CD4-positive, CD25-positive, alpha-beta regulatory T cell (primary cell): ENCODE measurements around the gene CITED2. TPM values are rescaled to one million over a fixed set of nuclear protein-coding genes. Genes with fewer than 3 reads are reported as not detected.
A peak's percentile ranks its signal among the peaks of the same experiment; 100 is the strongest.

Experiments
- ATAC-seq, 2 donors: fragments of 150-1000 bp; cut with Tn5 transposase; one replicate each; pipeline ENCODE4 v1.10.0; 2021; ENCODE audit warnings: low read depth in 2 of 2, moderate number of reproducible peaks in 2 of 2, moderate library complexity in 1 of 2
- DNase-seq, 3 donors: peaks; one replicate each; pipeline versions ENCODE4 v3.0.0 to v3.0.0-alpha.2; 2012 to 2022; ENCODE audit warnings: mixed read lengths in 1 of 3
- H3K27ac ChIP-seq: one replicate; pipeline ENCODE4 v1.7.0; 2013; ENCODE audit warnings: mild to moderate bottlenecking, low read length; ENCODE audit not compliant: insufficient read depth, poor library complexity, severe bottlenecking
- H3K27me3 ChIP-seq: one replicate; pipeline ENCODE4 v1.7.0; 2013; ENCODE audit warnings: low read length; ENCODE audit not compliant: control insufficient read depth, insufficient read depth
- H3K36me3 ChIP-seq: one replicate; pipeline ENCODE4 v1.7.0; 2013; ENCODE audit warnings: mild to moderate bottlenecking, low read length, moderate library complexity; ENCODE audit not compliant: control insufficient read depth, insufficient read depth
- H3K4me1 ChIP-seq: 2 replicates; pipeline ENCODE4 v1.7.0; 2013; ENCODE audit warnings: mild to moderate bottlenecking, low read length; ENCODE audit not compliant: insufficient read depth, control insufficient read depth, poor library complexity, severe bottlenecking
- H3K4me3 ChIP-seq: one replicate; pipeline ENCODE4 v1.7.0; 2013; ENCODE audit warnings: low read depth, mild to moderate bottlenecking, low read length, moderate library complexity
- H3K9me3 ChIP-seq, 2 experiments: 1 replicate in 1 of 2; 2 replicates in 1 of 2; pipeline ENCODE4 v1.7.0; 2013; ENCODE audit warnings: low read length in 2 of 2, mild to moderate bottlenecking in 1 of 2, moderate library complexity in 1 of 2; ENCODE audit not compliant: control insufficient read depth in 2 of 2
- H3K27ac Mint-ChIP-seq, 3 donors: one replicate each; pipeline ENCODE4 v1.8.0; 2020 to 2022; ENCODE audit warnings: mild to moderate bottlenecking in 3 of 3, mixed read lengths in 3 of 3, moderate library complexity in 2 of 3
- H3K27me3 Mint-ChIP-seq: one replicate; pipeline ENCODE4 v1.8.0; 2022; ENCODE audit warnings: mild to moderate bottlenecking, mixed read lengths
- H3K36me3 Mint-ChIP-seq: one replicate; pipeline ENCODE4 v1.8.0; 2020; ENCODE audit warnings: mixed read lengths
- H3K4me1 Mint-ChIP-seq, 4 donors: one replicate each; pipeline ENCODE4 v1.8.0; 2020 to 2022; ENCODE audit warnings: mixed read lengths in 4 of 4, mild to moderate bottlenecking in 1 of 4
- H3K4me3 Mint-ChIP-seq, 4 donors: one replicate each; pipeline ENCODE4 v1.8.0; 2020 to 2022; ENCODE audit warnings: mild to moderate bottlenecking in 4 of 4, mixed read lengths in 4 of 4, moderate library complexity in 3 of 4
- H3K9me3 Mint-ChIP-seq, 7 donors: one replicate each; pipeline ENCODE4 v1.8.0; 2020 to 2022; ENCODE audit warnings: mixed read lengths in 7 of 7, mild to moderate bottlenecking in 3 of 7, moderate library complexity in 2 of 7
- polyA plus RNA-seq, 4 donors: library from polyadenylated mRNA; unstranded; fragments of 300-500 nt; fragmentation: Illumina TruSeq; gene quantifications; one replicate each; pipeline ENCODE4 v1.2.3, GENCODE V29; 2021
- total RNA-seq: library from RNA; stranded (reverse); gene quantifications from one replicate; pipeline ENCODE4 v1.2.3, GENCODE V29; 2022

Gene CITED2
- total and polyA plus RNA-seq, 5 donors from 2014 or later: 30.6 to 151 (median 39.6) TPM

- no peaks in the 10 kb centered on the region for H3K9me3 ChIP-seq
- H3K36me3 ChIP-seq: no peaks in the 10 kb centered on the region
- Mint-ChIP-seq H3K36me3 (peaks cover 15% of the 10 kb centered on the region), H3K9me3 (peaks cover 0 to 4% (median 0%) of the 10 kb centered on the region in 7 donors), H3K27ac (peak overlapping the region; percentile 100), H3K4me3 (peak overlapping the region; percentile 99 to 100 (median 100)), H3K27me3 (peaks cover 9% of the 10 kb centered on the region), H3K4me1 (peaks cover 20 to 47% (median 40%) of the 10 kb centered on the region in 4 donors)
- H3K27ac ChIP-seq: peak overlapping the region; percentile 91
- H3K4me3 ChIP-seq: peak overlapping the region; percentile 98
- H3K4me1 ChIP-seq: peaks cover 51% of the 10 kb centered on the region
- H3K27me3 ChIP-seq: no peaks in the 10 kb centered on the region
- ATAC-seq (peak; percentile 15 to 22), DNase-seq (peak; percentile 57 to 86 (median 79))
Measured at GRCh38 chr6:139373154-139373927, 1.1 kb downstream of the CITED2 start.

- Mint-ChIP-seq H3K9me3 (peaks cover 0 to 4% (median 0%) of the 10 kb centered on the region in 7 donors), H3K4me3 (peak overlapping the region; percentile 99 to 100 (median 100)), H3K27ac (peak overlapping the region; percentile 83 to 100 (median 97)), H3K4me1 (peaks cover 20 to 50% (median 43%) of the 10 kb centered on the region in 4 donors), H3K27me3 (peaks cover 8% of the 10 kb centered on the region), H3K36me3 (peaks cover 15% of the 10 kb centered on the region)
- ATAC-seq (no peak), DNase-seq (no peak)
- Histone ChIP-seq H3K27ac (peak overlapping the region; percentile 91), H3K4me1 (peaks cover 51% of the 10 kb centered on the region), H3K9me3 (no peaks in the 10 kb centered on the region), H3K4me3 (peak overlapping the region; percentile 98), H3K27me3 (no peaks in the 10 kb centered on the region), H3K36me3 (no peaks in the 10 kb centered on the region)
Measured at GRCh38 chr6:139372326-139373153, 1.9 kb downstream of the CITED2 start.

GRCh38 chr6:139371421-139372203 lies 2.8 kb downstream of the CITED2 start:
- H3K27me3 Mint-ChIP-seq: peaks cover 8% of the 10 kb centered on the region
- H3K27me3 ChIP-seq: no peaks in the 10 kb centered on the region
- H3K4me3 ChIP-seq: peak overlapping the region; percentile 98
- H3K27ac ChIP-seq: peak overlapping the region; percentile 91
- no peaks in the 10 kb centered on the region for H3K9me3 ChIP-seq
- H3K4me1 Mint-ChIP-seq: peaks cover 20 to 50% (median 40%) of the 10 kb centered on the region in 4 donors
- H3K4me1 ChIP-seq: peaks cover 51% of the 10 kb centered on the region
- H3K36me3 Mint-ChIP-seq: peaks cover 15% of the 10 kb centered on the region
- no peaks in the 10 kb centered on the region for H3K36me3 ChIP-seq
- peaks cover 0 to 4% (median 0%) of the 10 kb centered on the region in 7 donors for H3K9me3 Mint-ChIP-seq
- H3K27ac Mint-ChIP-seq: peak overlapping the region; percentile 9 to 100 (median 94)
- no peak for DNase-seq
- no peak for ATAC-seq
- peak overlapping the region; percentile 99 to 100 (median 100) for H3K4me3 Mint-ChIP-seq

GRCh38 chr6:139370999-139371345 lies 3.5 kb downstream of the CITED2 start:
- Mint-ChIP-seq H3K27me3 (peaks cover 8% of the 10 kb centered on the region), H3K4me3 (peak overlapping the region; percentile 99 to 100 (median 100)), H3K27ac (peak overlapping the region; percentile 81 to 100 (median 94)), H3K4me1 (peaks cover 20 to 46% (median 36%) of the 10 kb centered on the region in 4 donors), H3K36me3 (peaks cover 15% of the 10 kb centered on the region), H3K9me3 (peaks cover 0 to 4% (median 0%) of the 10 kb centered on the region in 7 donors)
- Histone ChIP-seq H3K27me3 (no peaks in the 10 kb centered on the region), H3K9me3 (no peaks in the 10 kb centered on the region), H3K4me1 (peaks cover 46% of the 10 kb centered on the region), H3K27ac (peak overlapping the region; percentile 91), H3K4me3 (peak overlapping the region; percentile 98), H3K36me3 (no peaks in the 10 kb centered on the region)
- DNase-seq: no peak
- ATAC-seq: no peak

GRCh38 chr6:139370283-139370998 lies 4.0 kb downstream of the CITED2 start:
- no peaks in the 10 kb centered on the region for H3K36me3 ChIP-seq
- peak overlapping the region; percentile 91 for H3K27ac ChIP-seq
- H3K4me3 ChIP-seq: peak overlapping the region; percentile 43
- Mint-ChIP-seq H3K4me1 (peaks cover 15 to 41% (median 33%) of the 10 kb centered on the region in 4 donors), H3K36me3 (peaks cover 15% of the 10 kb centered on the region), H3K9me3 (peaks cover 0 to 4% (median 0%) of the 10 kb centered on the region in 7 donors), H3K4me3 (peak overlapping the region; percentile 70 to 100 (median 86)), H3K27me3 (peaks cover 8% of the 10 kb centered on the region), H3K27ac (peak overlapping the region; percentile 81 to 100 (median 94))
- DNase-seq (no peak), ATAC-seq (no peak)
- no peaks in the 10 kb centered on the region for H3K9me3 ChIP-seq
- H3K4me1 ChIP-seq: peaks cover 41% of the 10 kb centered on the region
- no peaks in the 10 kb centered on the region for H3K27me3 ChIP-seq

GRCh38 chr6:139369568-139370282 lies 4.7 kb downstream of the CITED2 start:
- Mint-ChIP-seq H3K4me1 (peaks cover 13 to 39% (median 32%) of the 10 kb centered on the region in 4 donors), H3K27ac (peak overlapping the region; percentile 81 to 94 (median 89)), H3K9me3 (peaks cover 0 to 4% (median 0%) of the 10 kb centered on the region in 7 donors), H3K27me3 (peaks cover 5% of the 10 kb centered on the region), H3K36me3 (peaks cover 15% of the 10 kb centered on the region), H3K4me3 (peak overlapping the region; percentile 70 to 100 (median 86))
- DNase-seq (peak in 2 of 3 donors; percentile 53 to 65), ATAC-seq (no peak)
- no peaks in the 10 kb centered on the region for H3K27me3 ChIP-seq
- peaks cover 34% of the 10 kb centered on the region for H3K4me1 ChIP-seq
- H3K4me3 ChIP-seq: peak overlapping the region; percentile 43
- no peaks in the 10 kb centered on the region for H3K36me3 ChIP-seq
- no peaks in the 10 kb centered on the region for H3K9me3 ChIP-seq
- H3K27ac ChIP-seq: peak overlapping the region; percentile 48
